ENCODE data around the gene CDRT4.

Gene CDRT4

DNA sequence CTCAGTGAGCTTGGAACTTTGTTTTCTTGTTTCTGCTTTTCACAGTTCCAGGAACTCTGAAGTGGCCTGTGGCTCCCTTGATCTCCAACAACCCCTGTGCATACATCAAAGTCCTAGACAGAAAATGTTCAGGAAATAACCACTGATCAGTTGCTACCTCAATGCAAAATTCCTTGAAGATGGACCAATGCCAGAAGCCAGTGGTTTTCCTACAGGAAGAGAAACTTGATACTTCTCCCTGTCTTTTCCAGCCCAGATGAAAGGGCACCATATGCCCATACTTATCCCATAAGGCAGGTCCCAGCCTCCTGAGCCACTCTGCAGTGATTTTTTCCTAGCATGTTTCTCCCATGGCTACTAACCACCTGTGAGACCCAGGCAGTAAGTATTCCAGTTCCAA, 12.3 kb upstream of the CDRT4 start:
- H3K9me3 ChIP-seq (ENCODE audit: control insufficient read depth, insufficient read depth, low read length), result no peaks in the 10 kb centered on the region
- H3K4me1 ChIP-seq (ENCODE audit: control insufficient read depth, insufficient read depth, low read length), result no peaks in the 10 kb centered on the region
- no peak overlapping the region for H3K4me3 ChIP-seq (ENCODE audit: low read length)
- peaks cover 3% of the 10 kb centered on the region; the same call in 1 of the 2 replicates for H3K36me3 ChIP-seq (ENCODE audit: control insufficient read depth, insufficient read depth, low read length)
- no peak overlapping the region for H3K27ac ChIP-seq (ENCODE audit: low read length)
- no peaks in the 10 kb centered on the region for H3K27me3 ChIP-seq (ENCODE audit: control insufficient read depth, insufficient read depth, low read length)
- DNase-seq (ENCODE audit: low read depth, low spot score), result no peak

DNA sequence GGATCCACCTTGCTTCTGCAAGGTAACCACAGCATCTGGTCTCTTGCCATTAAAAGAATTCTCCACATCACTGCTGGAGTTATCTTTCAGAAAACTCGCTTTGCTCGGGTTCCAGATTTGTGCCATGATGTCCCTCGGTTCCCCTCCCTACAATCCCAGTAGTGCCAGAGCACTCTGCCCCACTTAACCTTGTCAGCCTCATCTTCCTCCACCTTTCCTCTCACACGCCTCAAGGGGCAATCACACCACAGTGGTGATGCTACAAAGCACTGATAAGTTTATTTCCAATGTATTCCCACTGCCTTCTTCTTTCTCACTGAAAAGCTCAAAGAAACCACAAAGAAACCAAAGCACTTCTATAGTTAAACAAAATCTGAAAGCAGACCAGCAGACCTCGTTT, 11.4 kb upstream of the CDRT4 start:
- Histone ChIP-seq H3K27me3 (ENCODE audit: control insufficient read depth, insufficient read depth, low read length) (no peaks in the 10 kb centered on the region), H3K4me1 (ENCODE audit: control insufficient read depth, insufficient read depth, low read length) (no peaks in the 10 kb centered on the region), H3K36me3 (ENCODE audit: control insufficient read depth, insufficient read depth, low read length) (peaks cover 3% of the 10 kb centered on the region; the same call in 1 of the 2 replicates), H3K9me3 (ENCODE audit: control insufficient read depth, insufficient read depth, low read length) (no peaks in the 10 kb centered on the region), H3K4me3 (ENCODE audit: low read length) (no peak overlapping the region), H3K27ac (ENCODE audit: low read length) (no peak overlapping the region)
- no peak for DNase-seq (ENCODE audit: low read depth, low spot score)
- no CpG with 5 or more reads among the region's 5 CpGs for WGBS (ENCODE audit: insufficient coverage, insufficient read length)

DNA sequence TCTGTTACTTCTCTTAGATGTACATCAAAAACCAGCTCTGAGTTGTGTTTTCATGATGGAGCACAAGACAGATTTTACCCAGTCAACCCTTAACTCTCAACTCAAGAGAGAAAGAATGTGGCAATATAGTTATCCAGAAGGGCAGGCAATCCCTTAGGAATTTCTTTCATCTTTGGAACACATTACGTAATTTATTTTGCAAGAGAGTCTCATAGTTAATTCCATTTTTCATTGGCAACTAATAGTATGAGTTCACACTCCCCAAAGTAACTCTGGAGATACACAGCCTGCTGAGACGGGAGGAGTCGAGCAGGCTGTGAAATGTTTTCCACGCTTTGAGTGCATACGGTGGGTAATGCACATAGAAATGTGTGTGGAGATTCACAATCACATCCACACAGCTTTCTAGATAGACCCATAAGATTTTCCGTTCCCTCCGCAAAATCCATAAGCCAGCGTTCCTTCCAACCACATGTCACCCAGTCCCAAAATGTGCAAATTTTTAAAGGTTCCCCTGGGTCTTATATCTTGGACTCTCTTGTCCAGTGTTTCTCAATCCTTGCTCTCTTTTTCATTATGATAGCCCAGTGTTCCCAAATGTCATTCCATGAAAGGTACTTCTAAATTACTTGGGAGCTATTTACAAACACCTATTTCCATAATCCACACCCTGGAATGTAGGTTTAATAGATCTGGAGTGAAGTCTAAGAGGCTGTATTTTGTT, 8.4 kb upstream of the CDRT4 start:
- Histone ChIP-seq H3K4me1 (ENCODE audit: control insufficient read depth, insufficient read depth, low read length) (no peaks in the 10 kb centered on the region), H3K4me3 (ENCODE audit: low read length) (no peak overlapping the region), H3K9me3 (ENCODE audit: control insufficient read depth, insufficient read depth, low read length) (no peaks in the 10 kb centered on the region), H3K36me3 (ENCODE audit: control insufficient read depth, insufficient read depth, low read length) (no peaks in the 10 kb centered on the region), H3K27ac (ENCODE audit: low read length) (no peak overlapping the region), H3K27me3 (ENCODE audit: control insufficient read depth, insufficient read depth, low read length) (no peaks in the 10 kb centered on the region)
- WGBS (ENCODE audit: insufficient coverage, insufficient read length), result no CpG with 5 or more reads among the region's 8 CpGs
- DNase-seq (ENCODE audit: low read depth, low spot score), result no peak

DNA sequence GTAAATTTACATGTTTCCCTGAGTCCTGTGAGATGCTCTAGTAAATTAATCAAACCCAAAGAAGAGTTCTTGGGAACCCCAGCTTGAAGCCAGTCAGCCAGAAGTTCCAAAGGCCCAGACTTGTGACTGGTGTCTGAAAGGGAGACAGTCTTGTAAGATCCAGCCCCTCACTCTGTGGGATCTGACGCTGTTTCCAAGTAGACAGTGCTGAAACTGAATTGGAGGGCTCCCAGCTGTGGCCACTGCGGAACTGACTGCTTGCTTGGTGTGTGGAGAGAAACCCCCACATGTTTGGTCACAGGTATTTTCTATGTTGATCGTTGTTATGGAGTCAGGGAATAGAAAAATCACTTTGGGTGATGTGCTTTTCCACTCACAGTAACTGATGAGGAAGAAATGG, 5.5 kb upstream of the CDRT4 start:
- WGBS (ENCODE audit: insufficient coverage, insufficient read length), result no CpG with 5 or more reads among the region's 3 CpGs
- H3K36me3 ChIP-seq (ENCODE audit: control insufficient read depth, insufficient read depth, low read length), result no peaks in the 10 kb centered on the region

DNA sequence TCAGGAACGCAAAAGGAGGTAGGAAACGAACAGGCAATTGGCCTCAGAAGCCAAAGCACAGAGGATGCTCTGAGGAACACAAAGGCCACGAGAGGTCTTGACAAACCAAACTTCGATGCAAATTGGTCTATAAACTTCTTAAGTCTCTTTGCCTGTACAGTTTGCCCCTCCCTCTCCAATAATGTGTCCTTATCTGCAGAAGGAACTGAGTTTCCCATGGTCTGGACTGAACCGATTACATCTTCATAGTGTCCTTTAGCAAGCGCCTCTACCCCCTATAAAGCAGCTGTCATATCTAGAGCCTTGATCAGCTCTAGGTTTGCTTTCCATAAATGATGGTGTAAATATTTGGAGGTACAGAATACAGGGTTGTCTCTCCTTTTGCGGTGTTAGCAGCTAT, 3.1 kb upstream of the CDRT4 start:
- no peak overlapping the region for H3K4me3 ChIP-seq (ENCODE audit: low read length)
- H3K27ac ChIP-seq (ENCODE audit: low read length), result no peak overlapping the region
- H3K4me1 ChIP-seq (ENCODE audit: control insufficient read depth, insufficient read depth, low read length), result no peaks in the 10 kb centered on the region
- no peaks in the 10 kb centered on the region for H3K9me3 ChIP-seq (ENCODE audit: control insufficient read depth, insufficient read depth, low read length)
- DNase-seq (ENCODE audit: low read depth, low spot score), result no peak
- no peaks in the 10 kb centered on the region for H3K27me3 ChIP-seq (ENCODE audit: control insufficient read depth, insufficient read depth, low read length)
- WGBS (ENCODE audit: insufficient coverage, insufficient read length), result no CpG with 5 or more reads among the region's 7 CpGs
- no peaks in the 10 kb centered on the region for H3K36me3 ChIP-seq (ENCODE audit: control insufficient read depth, insufficient read depth, low read length)

More for the DNA sequence above, 5.5 kb upstream of the CDRT4 start:
- no peak overlapping the region for H3K27ac ChIP-seq (ENCODE audit: low read length)
- no peak for DNase-seq (ENCODE audit: low read depth, low spot score)
- no peak overlapping the region for H3K4me3 ChIP-seq (ENCODE audit: low read length)
- H3K27me3 ChIP-seq (ENCODE audit: control insufficient read depth, insufficient read depth, low read length), result no peaks in the 10 kb centered on the region
- H3K4me1 ChIP-seq (ENCODE audit: control insufficient read depth, insufficient read depth, low read length), result no peaks in the 10 kb centered on the region
- no peaks in the 10 kb centered on the region for H3K9me3 ChIP-seq (ENCODE audit: control insufficient read depth, insufficient read depth, low read length)

DNA sequence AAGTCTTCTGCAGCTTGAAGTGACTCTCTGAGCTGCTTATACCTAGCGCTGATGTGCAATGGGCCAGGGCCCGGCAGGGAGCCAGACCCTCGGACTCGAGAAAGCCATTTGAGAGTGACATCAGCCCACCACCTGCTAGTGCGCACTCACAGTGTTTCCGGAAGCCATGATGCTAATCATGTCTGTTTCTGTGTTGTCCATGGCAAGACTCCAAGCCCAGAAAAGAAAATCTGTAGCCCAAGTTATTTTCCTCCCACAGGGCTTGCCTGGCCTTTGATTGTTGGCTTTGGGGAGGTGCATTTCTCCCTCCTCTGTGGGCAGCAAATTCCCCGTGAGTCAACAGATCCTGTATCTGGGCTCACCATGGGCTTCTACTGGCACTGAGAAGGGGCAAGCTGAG, 1.8 kb upstream of the CDRT4 start:
- H3K9me3 ChIP-seq (ENCODE audit: control insufficient read depth, insufficient read depth, low read length), result no peaks in the 10 kb centered on the region
- no CpG with 5 or more reads among the region's 7 CpGs for WGBS (ENCODE audit: insufficient coverage, insufficient read length)

DNA sequence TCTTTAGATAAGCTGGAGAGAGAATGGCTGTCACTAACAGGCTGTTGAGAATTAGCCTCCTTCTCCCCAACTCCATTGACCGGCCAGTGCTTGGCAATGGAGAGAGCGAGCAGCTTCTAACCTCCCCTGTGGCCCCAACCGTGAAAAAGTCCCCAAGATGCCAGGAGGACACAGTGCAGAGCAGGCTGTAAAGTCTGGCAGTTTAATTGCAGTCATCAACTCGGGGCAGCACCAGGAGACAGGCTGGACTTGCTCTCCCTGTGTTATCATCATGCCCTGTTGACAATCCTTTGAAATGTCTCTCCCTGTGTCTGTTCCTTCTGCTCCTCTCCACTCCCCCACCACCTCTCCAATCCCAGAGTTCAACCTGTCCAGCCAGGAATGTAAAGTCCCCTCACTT, 705 bp upstream of the CDRT4 start:
- no peak for DNase-seq (ENCODE audit: low read depth, low spot score)
- H3K27ac ChIP-seq (ENCODE audit: low read length), result no peak overlapping the region
- no peaks in the 10 kb centered on the region for H3K36me3 ChIP-seq (ENCODE audit: control insufficient read depth, insufficient read depth, low read length)
- no peaks in the 10 kb centered on the region for H3K27me3 ChIP-seq (ENCODE audit: control insufficient read depth, insufficient read depth, low read length)
- peaks cover 2% of the 10 kb centered on the region; the same call in 1 of the 2 replicates for H3K4me1 ChIP-seq (ENCODE audit: control insufficient read depth, insufficient read depth, low read length)
- WGBS (ENCODE audit: insufficient coverage, insufficient read length), result no CpG with 5 or more reads among the region's 4 CpGs
- no peaks in the 10 kb centered on the region for H3K9me3 ChIP-seq (ENCODE audit: control insufficient read depth, insufficient read depth, low read length)
- no peak overlapping the region for H3K4me3 ChIP-seq (ENCODE audit: low read length)

More for the DNA sequence above, 1.8 kb upstream of the CDRT4 start:
- H3K4me1 ChIP-seq (ENCODE audit: control insufficient read depth, insufficient read depth, low read length), result no peaks in the 10 kb centered on the region
- H3K4me3 ChIP-seq (ENCODE audit: low read length), result no peak overlapping the region
- no peaks in the 10 kb centered on the region for H3K27me3 ChIP-seq (ENCODE audit: control insufficient read depth, insufficient read depth, low read length)
- no peak overlapping the region for H3K27ac ChIP-seq (ENCODE audit: low read length)
- DNase-seq (ENCODE audit: low read depth, low spot score), result no peak
- no peaks in the 10 kb centered on the region for H3K36me3 ChIP-seq (ENCODE audit: control insufficient read depth, insufficient read depth, low read length)

DNA sequence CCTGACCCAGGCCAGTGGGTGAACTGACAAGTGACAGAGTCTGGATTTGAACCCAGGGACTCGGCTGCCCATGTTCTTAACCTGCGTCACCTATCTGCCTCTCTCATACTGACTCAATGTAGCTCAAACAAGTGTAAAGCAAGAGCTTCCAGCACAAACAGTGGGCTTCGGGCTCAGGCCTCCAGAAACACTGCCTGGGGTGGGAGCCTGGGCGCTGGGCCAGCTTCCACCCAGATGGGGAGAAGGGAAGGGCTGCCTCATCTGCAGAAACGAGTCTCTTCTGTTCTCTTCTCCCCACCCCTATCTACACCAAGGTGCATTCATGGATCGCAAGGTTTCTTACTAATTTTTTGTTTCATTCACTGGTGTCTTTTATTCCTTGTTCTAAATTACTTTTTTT, 1.3 kb downstream of the CDRT4 start:
- no CpG with 5 or more reads among the region's 6 CpGs for WGBS (ENCODE audit: insufficient coverage, insufficient read length)
- DNase-seq (ENCODE audit: low read depth, low spot score), result no peak
- Histone ChIP-seq H3K36me3 (ENCODE audit: control insufficient read depth, insufficient read depth, low read length) (no peaks in the 10 kb centered on the region), H3K4me1 (ENCODE audit: control insufficient read depth, insufficient read depth, low read length) (peaks cover 2% of the 10 kb centered on the region; the same call in 1 of the 2 replicates), H3K27me3 (ENCODE audit: control insufficient read depth, insufficient read depth, low read length) (no peaks in the 10 kb centered on the region), H3K9me3 (ENCODE audit: control insufficient read depth, insufficient read depth, low read length) (no peaks in the 10 kb centered on the region), H3K27ac (ENCODE audit: low read length) (no peak overlapping the region), H3K4me3 (ENCODE audit: low read length) (no peak overlapping the region)

DNA sequence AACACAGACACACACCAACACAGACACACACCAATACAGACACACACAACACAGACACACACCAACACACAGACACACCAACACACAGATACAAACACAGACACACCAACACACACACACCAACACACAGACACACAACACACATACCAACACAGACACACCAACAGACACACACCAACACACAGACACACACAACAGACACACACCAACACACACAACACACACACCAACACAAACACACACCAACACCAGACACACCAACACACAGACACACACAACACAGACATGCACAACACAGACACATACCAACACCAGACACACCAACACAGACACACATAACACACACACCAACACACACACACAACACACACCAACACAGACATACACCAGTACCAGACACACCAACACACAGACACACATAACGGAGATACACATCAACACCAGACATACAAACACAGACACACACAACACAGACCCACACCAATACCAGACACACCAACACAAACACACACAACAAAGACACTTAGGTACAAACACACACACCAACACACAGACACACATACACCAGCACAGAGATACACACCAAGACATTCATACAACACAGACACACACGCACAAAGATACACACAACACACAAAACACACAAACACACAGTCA, 2.2 kb downstream of the CDRT4 start:
- H3K9me3 ChIP-seq (ENCODE audit: control insufficient read depth, insufficient read depth, low read length), result no peaks in the 10 kb centered on the region
- no CpG with 5 or more reads among the region's 2 CpGs for WGBS (ENCODE audit: insufficient coverage, insufficient read length)
- H3K36me3 ChIP-seq (ENCODE audit: control insufficient read depth, insufficient read depth, low read length), result no peaks in the 10 kb centered on the region
- H3K27me3 ChIP-seq (ENCODE audit: control insufficient read depth, insufficient read depth, low read length), result no peaks in the 10 kb centered on the region
- H3K4me1 ChIP-seq (ENCODE audit: control insufficient read depth, insufficient read depth, low read length), result peaks cover 2% of the 10 kb centered on the region; the same call in 1 of the 2 replicates
- H3K27ac ChIP-seq (ENCODE audit: low read length), result no peak overlapping the region
- H3K4me3 ChIP-seq (ENCODE audit: low read length), result no peak overlapping the region
- DNase-seq (ENCODE audit: low read depth, low spot score), result no peak

DNA sequence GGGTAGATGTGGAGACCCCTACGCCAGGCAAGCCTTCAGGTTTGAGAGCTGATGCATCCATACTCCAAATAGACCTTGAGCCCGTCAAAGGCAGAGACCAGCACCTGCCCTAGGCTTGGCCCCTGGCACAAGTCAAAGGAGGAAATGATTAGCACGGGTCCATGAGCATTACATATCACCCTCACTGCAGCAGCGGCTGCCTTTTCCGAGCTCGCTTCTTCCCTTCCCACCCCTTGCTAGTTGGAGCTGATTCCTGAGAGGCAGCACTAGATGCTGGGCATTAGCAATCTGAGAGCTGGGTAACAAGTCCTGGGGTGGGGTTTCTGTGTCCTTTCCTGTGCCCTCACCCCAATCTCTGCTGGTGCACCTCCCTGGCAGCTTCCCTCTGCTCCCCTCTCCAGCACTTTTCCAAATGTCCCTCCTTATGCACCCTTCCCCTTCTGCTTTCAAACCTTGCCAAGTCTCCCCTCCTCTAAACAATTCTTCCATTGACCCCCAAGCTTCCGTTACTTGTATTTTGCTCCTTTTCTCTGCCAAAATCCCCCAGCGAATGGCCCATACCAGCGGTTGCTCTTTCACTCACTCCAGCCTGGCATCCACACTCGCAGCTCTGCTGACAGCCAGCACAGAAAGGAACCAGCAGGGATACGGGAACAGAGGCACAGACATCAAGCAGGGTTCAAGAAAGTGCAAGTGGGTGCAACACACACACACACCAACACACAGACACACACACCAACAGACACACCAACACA, 3.0 kb downstream of the CDRT4 start:
- no peak overlapping the region for H3K27ac ChIP-seq (ENCODE audit: low read length)
- WGBS (ENCODE audit: insufficient coverage, insufficient read length), result no CpG with 5 or more reads among the region's 11 CpGs
- DNase-seq (ENCODE audit: low read depth, low spot score), result no peak
- H3K27me3 ChIP-seq (ENCODE audit: control insufficient read depth, insufficient read depth, low read length), result no peaks in the 10 kb centered on the region
- H3K4me3 ChIP-seq (ENCODE audit: low read length), result no peak overlapping the region
- H3K4me1 ChIP-seq (ENCODE audit: control insufficient read depth, insufficient read depth, low read length), result peaks cover 2% of the 10 kb centered on the region; the same call in 1 of the 2 replicates
- H3K9me3 ChIP-seq (ENCODE audit: control insufficient read depth, insufficient read depth, low read length), result no peaks in the 10 kb centered on the region
- no peaks in the 10 kb centered on the region for H3K36me3 ChIP-seq (ENCODE audit: control insufficient read depth, insufficient read depth, low read length)
